ENCODE results near the gene USP43. TPM values are rescaled to one million over a fixed set of nuclear protein-coding genes. Genes with fewer than 3 reads are reported as not detected.
A peak's percentile ranks its signal among the peaks of the same experiment; 100 is the strongest.

Gene USP43
- polyA plus RNA-seq, 3 donors = 6.7 to 8.7 (median 7.1) TPM

DNA sequence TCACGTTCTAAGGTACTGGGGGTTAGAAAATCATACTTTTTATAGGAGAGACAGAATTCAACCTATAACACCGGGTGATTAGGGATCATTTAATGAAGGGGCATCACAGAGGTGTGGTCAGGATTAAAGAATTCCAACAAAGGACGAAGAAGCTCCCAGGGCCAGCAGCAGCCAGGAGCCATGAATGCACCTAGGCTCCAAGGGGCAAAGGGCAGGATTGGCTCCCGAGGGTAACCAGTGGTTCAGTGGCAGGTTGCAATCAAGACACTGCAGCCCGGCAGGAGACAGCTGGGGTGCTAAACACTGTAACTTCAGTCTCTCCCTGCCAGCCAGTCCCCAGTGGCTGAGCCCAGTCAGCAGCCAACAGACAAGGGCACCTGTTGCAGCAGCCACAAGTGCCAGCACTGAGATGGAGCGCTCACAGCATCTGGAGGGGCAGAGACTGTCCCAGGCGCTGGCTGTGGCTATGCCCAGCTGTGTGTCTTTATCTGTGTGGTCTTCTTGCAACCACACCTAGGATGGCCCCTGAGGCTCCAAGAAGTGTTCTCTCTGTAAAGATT, 122.2 kb downstream of the USP43 start:
- no peak for DNase-seq (ENCODE audit: extremely low read depth in 1 of 11, low read depth in 9 of 11, low spot score in 4 of 11)

DNA sequence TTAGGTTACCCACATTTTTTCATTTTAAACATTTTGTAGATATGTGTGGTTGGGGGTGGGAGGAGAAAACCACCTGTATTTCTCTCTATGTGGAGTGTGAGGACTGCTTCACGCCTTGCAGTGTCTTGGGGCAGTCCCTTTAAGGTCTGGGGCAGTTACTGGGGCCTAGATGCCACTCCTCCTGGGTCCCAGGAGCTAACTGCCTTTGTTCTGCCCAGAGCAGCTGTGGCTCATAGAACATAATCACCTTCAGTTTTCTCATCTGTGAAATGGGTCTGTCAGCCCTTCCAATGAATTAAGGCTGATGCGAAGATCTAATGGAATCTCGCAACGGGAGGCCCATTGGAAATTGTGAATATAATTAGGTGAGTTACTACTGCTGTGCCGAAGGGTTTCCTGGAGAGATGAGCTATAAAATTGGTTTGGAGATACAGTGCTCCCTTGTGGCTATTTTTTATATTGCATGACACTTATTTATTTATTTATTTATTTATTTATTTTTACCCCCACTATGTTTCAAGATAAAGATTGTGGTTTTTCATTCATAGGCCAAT, 123.1 kb downstream of the USP43 start:
- DNase-seq (ENCODE audit: extremely low read depth in 1 of 11, low read depth in 9 of 11, low spot score in 4 of 11) = peak in 2 of 11 donors; percentile 15 to 26

DNA sequence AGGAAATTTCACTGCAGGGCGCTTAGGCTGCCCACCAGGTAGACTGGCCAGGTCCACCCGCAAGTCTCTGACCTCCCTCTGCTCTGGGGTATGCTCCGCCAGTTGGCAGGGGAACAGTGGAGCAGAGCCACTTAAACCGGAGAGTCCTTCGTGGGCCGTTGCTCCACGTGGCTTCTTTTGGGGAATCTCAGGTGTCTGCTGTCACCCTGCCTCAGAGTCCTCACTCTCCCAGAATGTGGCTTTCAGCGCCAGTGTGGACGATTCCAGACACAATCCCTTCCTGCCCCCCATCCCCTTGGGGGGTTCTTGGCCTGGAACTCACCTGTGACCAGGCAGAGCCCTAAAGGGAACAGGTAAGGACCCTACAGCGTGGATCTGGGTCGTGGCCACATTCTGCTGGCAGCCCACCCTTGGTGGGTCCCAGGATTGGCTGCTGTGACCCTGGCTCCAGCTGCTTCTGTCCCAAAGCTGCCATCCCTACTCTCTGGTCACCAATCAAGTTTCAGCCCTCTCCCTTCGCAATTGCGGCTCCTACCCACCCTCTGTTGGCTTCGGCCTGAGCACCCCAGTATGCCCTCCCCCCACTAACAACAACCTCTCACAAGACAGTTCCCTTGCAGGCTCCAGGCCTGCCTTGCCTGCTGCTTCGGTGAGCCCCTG, 123.8 kb downstream of the USP43 start:
- DNase-seq (ENCODE audit: extremely low read depth in 1 of 11, low read depth in 9 of 11, low spot score in 4 of 11) = no peak

DNA sequence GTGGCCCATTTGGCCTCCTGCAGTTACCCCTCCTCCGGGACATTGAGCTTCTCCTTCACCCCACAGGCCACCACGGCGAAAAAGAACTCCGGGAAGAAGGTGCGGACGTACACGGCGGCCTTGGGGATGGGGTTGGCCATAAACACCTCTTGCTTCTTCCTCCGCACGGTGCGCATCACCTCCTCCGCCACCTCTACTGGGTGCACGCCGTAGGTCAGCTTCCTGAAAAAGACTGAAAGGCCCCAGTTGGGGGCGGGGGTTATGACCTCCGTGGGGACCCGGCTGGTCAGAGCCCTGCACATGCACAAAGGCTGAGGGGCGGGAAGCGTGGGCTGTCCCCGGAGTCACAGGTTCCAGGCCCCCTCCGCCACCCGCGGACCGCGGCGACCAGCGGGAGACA, 126.1 kb downstream of the USP43 start:
- DNase-seq (ENCODE audit: extremely low read depth in 1 of 11, low read depth in 9 of 11, low spot score in 4 of 11) = no peak

DNA sequence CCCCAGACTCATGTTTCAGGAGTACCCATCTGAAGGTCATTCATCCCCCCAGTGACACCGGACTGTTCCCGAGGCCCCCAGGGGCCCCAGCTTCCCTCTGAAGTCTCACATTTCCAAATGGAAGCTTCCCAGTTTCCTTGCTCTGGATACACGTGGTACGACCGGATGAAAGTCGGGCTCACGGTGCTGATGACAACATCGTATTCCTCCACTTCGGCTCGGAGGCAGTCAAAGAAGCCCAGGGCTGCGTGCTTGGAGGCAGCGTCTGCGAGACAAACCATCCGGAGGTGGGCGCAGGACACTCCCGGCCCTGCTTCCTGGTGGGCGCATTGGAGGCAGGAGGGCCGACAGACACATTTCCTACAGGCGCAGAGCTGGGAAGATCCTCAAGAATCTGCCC, 127.3 kb downstream of the USP43 start:
- no peak for DNase-seq (ENCODE audit: extremely low read depth in 1 of 11, low read depth in 9 of 11, low spot score in 4 of 11)

DNA sequence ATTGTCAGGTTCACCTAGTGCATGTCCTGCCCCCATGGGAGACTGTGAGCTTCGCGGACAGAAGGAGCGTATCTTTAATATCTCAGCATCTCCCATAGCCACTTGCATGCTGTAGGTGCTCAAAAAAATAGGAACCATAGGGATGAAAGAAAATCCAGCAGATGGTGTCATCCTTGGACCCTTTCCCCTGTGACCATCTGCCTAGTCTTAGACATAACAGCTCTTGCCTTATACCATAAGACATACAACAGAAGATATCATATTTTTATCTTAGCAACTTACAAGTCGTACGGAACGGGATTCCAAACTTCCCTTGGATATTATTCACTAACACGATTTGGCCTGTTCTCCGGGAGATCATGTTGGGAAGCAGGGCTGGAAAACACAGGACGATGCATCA, 131.6 kb downstream of the USP43 start:
- DNase-seq (ENCODE audit: extremely low read depth in 1 of 11, low read depth in 9 of 11, low spot score in 4 of 11) = no peak

Other genes with a start within 250 kb of the USP43 start
- gene STX8, start 69.7 kb upstream of the USP43 start, polyA plus RNA-seq (ENCODE audit: insufficient read length in 3 of 3) = 10 to 100 TPM; 60.0 to 68.1 (median 65.0) TPM
- gene CFAP52, start 68.9 kb upstream of the USP43 start, polyA plus RNA-seq (ENCODE audit: insufficient read length in 3 of 3) = 1 to 10 TPM; 2.7 to 3.4 (median 3.0) TPM
- gene DHRS7C, start 146.1 kb downstream of the USP43 start, polyA plus RNA-seq (ENCODE audit: insufficient read length in 3 of 3) = not detected
- gene GSG1L2, start 176.6 kb downstream of the USP43 start, polyA plus RNA-seq (ENCODE audit: insufficient read length in 3 of 3) = not detected
- under 1 TPM in 1 of 3 donors, not detected in 2; 0.06 TPM for gene GLP2R, start 180.4 kb downstream of the USP43 start, polyA plus RNA-seq (ENCODE audit: insufficient read length in 3 of 3)